ENCODE results near the gene CHRNG.

- no peak for TF ChIP-seq POLR2AphosphoS5 (IDR thresholded peaks at IDR 0.05; ENCODE audit: low read depth, low read length)
- TF ChIP-seq POLR2A (IDR thresholded peaks at IDR 0.05; ENCODE audit: low read depth, low read length) = no peak
- no peak for TF ChIP-seq TAF1 (IDR thresholded peaks at IDR 0.05; ENCODE audit: low read depth, low read length)
- no peak for TF ChIP-seq SPI1 (IDR thresholded peaks at IDR 0.05; ENCODE audit: low read depth, low read length)
- TF ChIP-seq POU2F2 (IDR thresholded peaks at IDR 0.05; ENCODE audit: low read depth, low read length) = no peak
- no peak for TF ChIP-seq PAX5 (IDR thresholded peaks at IDR 0.05; ENCODE audit: insufficient read depth, low read length, severe bottlenecking)
Measured at GRCh38 chr2:232497348-232497747, 42.1 kb upstream of the CHRNG start.
